GM12875 (cell line): ENCODE data around the gene MRGPRG.

Experiments
- H3K4me3 ChIP-seq: one replicate; pipeline ENCODE4 v1.5.1; 2011; ENCODE audit warnings: low read depth, low read length, control low read depth
- CTCF ChIP-seq: IDR thresholded peaks from 2 replicates; pipeline ENCODE4 v1.5.1; 2011; ENCODE audit warnings: low read depth, mild to moderate bottlenecking, control low read depth, inconsistent platforms, low read length, moderate library complexity, borderline replicate concordance; ENCODE audit not compliant: insufficient read depth

MRGPRG gene

GRCh38 chr11:3207526-3208189 is 11.0 kb downstream of the MRGPRG start:
- TF ChIP-seq CTCF = no peak
- no peak overlapping the region for H3K4me3 ChIP-seq

GRCh38 chr11:3206922-3207204 is 11.8 kb downstream of the MRGPRG start:
- no peak overlapping the region for H3K4me3 ChIP-seq
- TF ChIP-seq CTCF = no peak

GRCh38 chr11:3206156-3206921 is 12.3 kb downstream of the MRGPRG start:
- H3K4me3 ChIP-seq = no peak overlapping the region
- no peak for TF ChIP-seq CTCF

- H3K4me3 ChIP-seq = no peak overlapping the region
- no peak for TF ChIP-seq CTCF
These were observed 13.1 kb downstream of the MRGPRG start for GRCh38 chr11:3205261-3206155.

GRCh38 chr11:3204141-3205015 is 14.2 kb downstream of the MRGPRG start:
- no peak overlapping the region for H3K4me3 ChIP-seq
- TF ChIP-seq CTCF = no peak

- TF ChIP-seq CTCF = no peak
- H3K4me3 ChIP-seq = no peak overlapping the region
These were observed 15.2 kb downstream of the MRGPRG start for GRCh38 chr11:3203221-3204043.
